B cell (primary cell): ENCODE measurements around the gene CPA4.

Experiments used
- EZH2 ChIP-seq: IDR thresholded peaks from 2 replicates; pipeline ENCODE4 v1.6.1; 2012; ENCODE audit warnings: borderline replicate concordance, low read depth, mild to moderate bottlenecking, moderate library complexity, low read length; ENCODE audit not compliant: insufficient read depth, poor library complexity, severe bottlenecking
- TF ChIP-seq, protein P1 (sequence below): fragments of 200-600 bp; IDR thresholded peaks from one replicate; pipeline ENCODE4 v1.8.0; 2022; ENCODE audit warnings: antibody characterized with exemption, mild to moderate bottlenecking

GRCh38 chr7:130270947-130271800, 21.8 kb upstream of the CPA4 start:
- TF ChIP-seq, protein P1, sequence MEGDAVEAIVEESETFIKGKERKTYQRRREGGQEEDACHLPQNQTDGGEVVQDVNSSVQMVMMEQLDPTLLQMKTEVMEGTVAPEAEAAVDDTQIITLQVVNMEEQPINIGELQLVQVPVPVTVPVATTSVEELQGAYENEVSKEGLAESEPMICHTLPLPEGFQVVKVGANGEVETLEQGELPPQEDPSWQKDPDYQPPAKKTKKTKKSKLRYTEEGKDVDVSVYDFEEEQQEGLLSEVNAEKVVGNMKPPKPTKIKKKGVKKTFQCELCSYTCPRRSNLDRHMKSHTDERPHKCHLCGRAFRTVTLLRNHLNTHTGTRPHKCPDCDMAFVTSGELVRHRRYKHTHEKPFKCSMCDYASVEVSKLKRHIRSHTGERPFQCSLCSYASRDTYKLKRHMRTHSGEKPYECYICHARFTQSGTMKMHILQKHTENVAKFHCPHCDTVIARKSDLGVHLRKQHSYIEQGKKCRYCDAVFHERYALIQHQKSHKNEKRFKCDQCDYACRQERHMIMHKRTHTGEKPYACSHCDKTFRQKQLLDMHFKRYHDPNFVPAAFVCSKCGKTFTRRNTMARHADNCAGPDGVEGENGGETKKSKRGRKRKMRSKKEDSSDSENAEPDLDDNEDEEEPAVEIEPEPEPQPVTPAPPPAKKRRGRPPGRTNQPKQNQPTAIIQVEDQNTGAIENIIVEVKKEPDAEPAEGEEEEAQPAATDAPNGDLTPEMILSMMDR: no peak
- TF ChIP-seq EZH2: no peak
